HG03097 (cell line): Measurements from ENCODE around the gene TMCO4.

Experiments used
- ATAC-seq: cut with Tn5 transposase; IDR thresholded peaks from one replicate; pipeline ENCODE4 v1.9.1; 2021; ENCODE audit not compliant: unreplicated experiment, low FRiP score

The TMCO4 gene

GRCh38 chr1:19780267-19780877 is 19.3 kb downstream of the TMCO4 start:
- ATAC-seq: no peak

DNA sequence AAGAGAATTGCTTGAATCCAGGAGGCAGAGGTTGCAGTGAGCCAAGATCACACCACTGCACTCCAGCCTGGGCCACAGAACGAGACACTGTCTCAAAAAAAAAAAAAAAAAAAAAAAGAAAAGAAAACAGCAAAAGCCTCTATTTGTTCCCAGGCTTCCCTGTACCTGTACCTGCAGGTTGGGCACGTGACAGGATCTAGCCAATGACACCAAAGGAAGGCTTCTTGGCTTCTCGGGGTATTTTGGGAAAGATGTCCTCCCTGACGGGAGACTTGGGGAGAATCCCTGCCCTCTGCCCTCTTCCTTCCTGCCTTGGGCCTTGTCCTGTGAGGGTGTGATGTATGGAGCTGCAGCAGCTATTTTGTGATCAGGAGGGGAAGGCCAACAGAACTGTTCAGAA is 22.8 kb downstream of the TMCO4 start:
- ATAC-seq: no peak

DNA sequence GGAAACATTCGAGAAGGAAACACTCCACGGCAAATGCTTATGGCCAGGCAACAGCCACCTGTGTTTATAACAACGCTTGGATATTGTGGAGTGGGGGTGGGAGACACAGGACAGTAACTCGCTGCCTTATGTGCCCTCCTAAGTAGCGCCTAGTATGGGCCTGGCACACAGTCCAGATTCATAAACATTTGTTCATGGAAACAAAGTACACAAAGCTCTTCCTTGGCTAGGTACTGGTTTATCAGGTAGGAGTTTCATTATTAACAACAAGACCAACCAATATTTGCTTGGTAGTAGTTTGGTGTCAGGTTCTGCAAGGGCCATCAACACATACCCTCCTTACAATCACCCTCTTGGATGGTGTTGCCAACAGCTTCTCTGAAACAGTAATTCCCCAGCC is 23.4 kb downstream of the TMCO4 start:
- ATAC-seq: no peak

GRCh38 chr1:19775831-19776230 is 23.9 kb downstream of the TMCO4 start:
- ATAC-seq: no peak

DNA sequence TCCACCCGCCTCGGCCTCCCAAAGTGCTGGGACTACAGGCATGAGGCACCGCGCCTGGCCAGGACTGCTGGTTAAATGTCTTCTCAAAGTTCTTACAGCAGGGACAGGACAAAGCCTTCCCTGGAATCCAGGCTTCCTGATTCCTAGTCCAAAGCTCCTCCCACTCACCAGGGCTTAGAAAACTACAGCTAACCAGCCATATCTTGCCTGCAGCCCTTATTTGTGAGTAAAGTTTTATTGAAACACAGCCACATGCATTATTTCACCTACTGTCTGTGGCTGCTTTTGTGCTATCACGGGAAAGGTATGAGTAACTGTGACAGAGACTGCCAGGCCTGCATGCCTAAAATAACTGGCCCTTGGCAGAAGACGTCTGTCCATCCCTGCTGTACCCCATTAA is 24.4 kb downstream of the TMCO4 start:
- no peak for ATAC-seq

GRCh38 chr1:19774180-19774785 is 25.4 kb downstream of the TMCO4 start:
- no peak for ATAC-seq

DNA sequence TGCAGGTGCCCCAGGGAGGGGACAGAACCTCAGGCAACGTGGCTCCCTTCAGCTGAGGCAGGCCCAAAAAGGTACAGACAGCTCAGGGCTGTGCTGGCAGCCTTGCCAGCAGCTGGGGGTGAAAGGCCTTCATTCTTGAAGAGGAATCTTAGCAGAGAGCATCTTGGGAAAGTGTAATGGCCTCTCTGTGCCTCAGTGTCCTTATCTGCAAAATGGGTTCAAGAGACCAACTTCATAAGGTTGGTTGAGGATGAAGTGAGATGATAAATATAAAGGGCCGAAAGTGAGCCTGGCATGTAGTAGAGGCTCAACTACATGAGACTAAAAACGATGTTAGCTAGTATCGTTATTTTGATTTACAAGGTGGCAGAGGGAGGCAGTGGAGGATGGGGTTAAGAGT is 26.2 kb downstream of the TMCO4 start:
- no peak for ATAC-seq

DNA sequence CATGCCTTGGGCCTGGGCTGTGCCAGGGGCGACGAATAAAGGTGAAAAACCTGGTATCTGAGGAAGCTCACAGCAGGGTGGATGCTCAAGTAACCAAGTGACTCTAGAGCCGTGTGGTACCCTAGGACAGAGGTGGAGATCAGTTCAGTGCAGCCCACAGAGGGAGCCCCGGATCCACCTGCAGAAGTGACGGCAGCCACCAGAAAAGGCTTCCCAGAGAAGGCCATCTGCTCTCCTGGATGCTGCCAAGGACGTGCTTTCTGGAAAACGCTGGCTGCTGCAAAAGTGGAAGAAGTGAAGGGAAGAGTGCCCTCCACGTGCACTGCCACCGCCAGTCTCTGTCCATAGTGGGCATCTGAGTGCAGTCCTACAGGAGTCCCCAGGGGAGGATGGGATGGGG is 27.7 kb downstream of the TMCO4 start:
- no peak for ATAC-seq

DNA sequence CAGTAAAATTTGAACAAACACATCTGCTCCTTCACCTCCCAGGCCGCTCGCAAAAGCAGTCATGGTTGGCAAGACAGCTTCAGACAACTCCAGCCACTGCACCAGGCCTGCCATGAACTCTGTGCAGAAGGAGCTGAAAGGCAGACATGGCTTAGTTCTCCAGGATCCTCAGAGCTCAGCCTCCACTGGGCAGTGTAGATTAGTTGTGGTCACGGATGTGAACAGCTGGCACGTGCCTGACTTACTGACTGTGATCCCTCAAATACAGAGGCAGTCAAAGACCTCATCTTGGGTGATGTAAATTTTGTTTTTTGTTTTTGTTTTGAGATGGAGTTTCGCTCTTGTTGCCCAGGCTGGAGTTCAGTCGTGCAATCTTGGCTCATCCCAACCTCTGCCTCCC is 28.4 kb downstream of the TMCO4 start:
- ATAC-seq: no peak

- ATAC-seq: no peak
These were observed 29.1 kb downstream of the TMCO4 start for GRCh38 chr1:19770436-19771190.

DNA sequence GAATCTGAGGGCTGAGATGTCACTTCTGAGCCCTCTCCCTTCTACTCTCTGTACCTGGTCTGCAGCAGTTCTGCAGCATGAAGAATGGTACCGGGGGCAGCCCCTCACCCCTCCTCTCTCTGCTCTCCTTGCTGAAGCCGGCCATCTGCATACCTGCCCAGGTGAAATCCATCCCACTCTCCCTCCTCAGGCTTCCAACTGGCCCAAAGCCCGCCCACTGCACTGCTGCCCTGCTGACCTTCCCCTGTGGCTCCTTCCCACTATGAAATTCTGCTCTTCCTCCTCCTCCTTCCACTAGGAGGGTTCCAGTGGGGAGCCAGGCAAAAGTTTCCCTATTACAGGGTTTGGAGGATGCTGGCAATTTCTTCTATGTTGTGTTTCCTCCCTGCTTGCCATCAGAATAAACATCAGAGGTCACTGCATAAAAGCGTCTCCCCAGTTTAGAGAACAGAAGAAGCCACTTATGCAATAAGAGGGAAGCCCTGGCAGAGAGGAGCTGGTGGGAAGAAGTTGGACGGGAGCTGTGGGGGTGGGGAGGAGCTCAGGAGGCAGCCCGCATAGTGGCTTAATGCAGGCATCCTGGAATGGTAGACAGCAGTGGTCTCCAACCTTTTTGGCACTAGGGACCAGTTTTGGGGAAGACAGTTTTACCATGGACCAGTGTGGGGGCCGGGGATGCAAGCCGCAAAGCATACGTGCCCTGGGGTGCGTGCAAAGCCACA is 30.3 kb downstream of the TMCO4 start:
- no peak for ATAC-seq

DNA sequence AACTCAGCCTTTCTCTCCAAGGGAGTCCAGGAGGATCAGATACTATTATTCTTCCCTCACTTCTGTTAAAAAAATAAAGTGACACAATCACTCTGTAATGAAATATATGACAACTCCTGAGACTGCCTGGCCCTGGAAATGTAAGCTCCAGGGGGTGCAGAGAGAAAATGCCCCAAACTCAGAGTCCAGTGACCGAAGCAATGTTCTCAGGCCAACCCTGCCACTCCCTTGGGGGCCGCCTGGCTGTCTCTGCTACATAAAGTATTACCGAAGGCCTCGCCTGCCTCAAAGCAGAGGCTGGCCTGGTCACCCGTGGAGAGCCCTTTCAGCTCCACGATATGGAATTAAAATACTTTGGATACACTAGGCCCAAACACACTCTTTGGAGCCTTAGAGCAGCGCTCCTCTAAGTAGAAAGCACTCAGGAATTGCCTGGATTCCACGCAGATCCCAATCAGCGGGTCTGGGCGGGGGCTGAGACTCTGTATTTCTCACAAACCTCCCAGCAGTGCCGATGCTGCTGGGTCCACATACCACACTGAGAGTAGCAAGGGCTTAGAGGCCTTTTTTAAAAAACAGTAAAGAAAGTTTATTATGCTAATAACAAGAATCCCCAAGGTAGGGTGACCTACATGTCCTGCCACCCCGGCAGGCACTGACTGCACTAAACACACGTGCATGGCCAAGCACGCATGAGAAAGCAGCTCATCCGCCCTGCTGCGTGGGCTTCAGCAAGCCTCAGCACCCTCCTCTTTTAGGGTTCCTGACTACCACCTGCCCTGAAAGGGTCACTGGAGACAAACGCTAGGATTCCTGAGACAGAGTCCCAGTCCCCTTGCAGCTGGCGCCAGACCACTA is 31.1 kb downstream of the TMCO4 start:
- no peak for ATAC-seq

GRCh38 chr1:19765623-19766022 is 34.1 kb downstream of the TMCO4 start:
- ATAC-seq: no peak

DNA sequence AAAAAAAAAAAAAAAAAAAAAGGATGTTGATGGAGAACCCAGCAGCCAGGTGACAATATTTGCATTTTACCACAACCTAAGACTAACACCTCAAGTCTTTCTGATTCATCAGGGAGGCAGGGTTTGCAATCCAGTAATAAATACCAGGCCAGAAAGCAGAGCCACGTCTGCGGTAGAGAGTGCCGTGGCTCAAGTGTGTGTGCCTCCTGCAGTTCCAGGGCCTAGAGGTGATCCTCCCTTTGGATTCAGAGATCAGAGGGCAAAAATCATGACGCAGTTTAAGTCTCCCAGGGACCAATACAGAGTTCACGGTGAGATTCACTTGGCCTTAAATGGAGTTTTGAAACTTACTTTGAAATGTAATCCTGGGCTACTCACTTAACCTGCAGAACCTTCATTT is 34.9 kb downstream of the TMCO4 start:
- ATAC-seq: no peak

DNA sequence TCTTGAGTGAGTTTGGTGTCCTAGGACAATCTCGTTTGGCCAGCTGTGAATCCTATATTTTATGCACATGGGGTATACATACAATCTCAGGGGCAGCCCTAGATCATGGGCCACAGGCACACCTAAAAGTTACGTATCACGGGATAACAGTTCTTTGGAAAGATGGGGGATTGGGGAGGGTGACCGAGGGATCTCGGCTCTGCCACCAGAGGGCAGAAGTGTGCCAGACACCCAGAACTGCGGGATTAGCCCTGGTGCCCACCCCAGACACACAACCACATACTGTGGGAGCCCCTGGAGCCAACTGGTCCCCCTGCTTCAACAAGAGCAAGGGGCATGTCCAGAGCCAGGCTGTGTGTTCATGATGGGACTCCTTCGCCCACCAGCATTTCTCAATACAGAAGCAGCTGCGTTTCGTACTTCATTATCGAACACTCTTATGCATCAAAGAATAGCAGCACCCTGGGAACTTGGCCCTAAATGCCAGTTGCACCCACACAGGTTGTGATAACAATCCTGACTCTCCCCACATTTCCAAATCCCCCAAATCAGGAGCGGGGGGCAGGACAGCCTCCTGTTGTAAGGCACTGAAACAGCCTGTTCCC is 37.4 kb downstream of the TMCO4 start:
- ATAC-seq: no peak

DNA sequence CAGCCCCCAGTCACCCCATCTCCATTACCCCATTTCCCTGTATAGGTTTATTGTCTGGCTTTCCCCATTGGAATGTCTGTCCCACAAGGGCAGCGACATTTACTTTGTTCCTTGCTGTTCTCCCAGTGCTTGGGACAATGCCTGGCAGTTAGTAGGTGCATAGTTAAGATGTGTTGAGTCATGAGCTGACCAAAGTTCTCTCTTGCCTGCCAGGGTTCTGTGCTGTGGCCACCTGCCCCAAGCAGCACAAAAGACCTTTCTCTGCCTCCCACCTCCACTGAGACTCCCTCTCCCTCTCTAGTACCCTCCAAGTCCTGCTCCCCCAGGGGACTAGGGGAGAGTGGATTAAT is 40.0 kb downstream of the TMCO4 start:
- ATAC-seq: no peak

- ATAC-seq: no peak
These were observed 41.4 kb downstream of the TMCO4 start for GRCh38 chr1:19758227-19758830.

GRCh38 chr1:19757641-19758040 is 42.1 kb downstream of the TMCO4 start:
- no peak for ATAC-seq

GRCh38 chr1:19756480-19756879 is 43.2 kb downstream of the TMCO4 start:
- ATAC-seq: no peak

- ATAC-seq: no peak
These were observed 45.2 kb downstream of the TMCO4 start for GRCh38 chr1:19754482-19754881.
